ENCODE data around the gene PRKG1.

GRCh38 chr10:51178634-51179033 is 104.3 kb downstream of the PRKG1 start:
- TF ChIP-seq EZH2phosphoT487 (IDR thresholded peaks at IDR 0.05; ENCODE audit: insufficient read depth, low read depth) (no peak), EZH2 (IDR thresholded peaks at IDR 0.05; ENCODE audit: insufficient read depth, poor library complexity, severe bottlenecking) (no peak)

All from GM23248 (cell line).